MV-4-11 (cell line): Measurements from ENCODE around the gene SOCS1.
A peak's percentile ranks its signal among the peaks of the same experiment; 100 is the strongest.
"Not testable (repeated sequence)": the region's sequence is repeated elsewhere in the genome, so short reads cannot be mapped to it uniquely, and the experiment has no call there.

Experiments
- DNase-seq: peaks from one replicate; lab custom pipeline; 2025; lab: John Stamatoyannopoulos, UW

The SOCS1 gene

GRCh38 chr16:11255737-11256660, at the start of gene SOCS1:
TSS of gene SOCS1 (minus strand) at chr16:11256204. CDS start at chr16:11255478, 726 bp downstream.
- peak; percentile 74 for DNase-seq

- peak; percentile 3 for DNase-seq
Measured at GRCh38 chr16:11303405-11304138, 47.6 kb upstream of the SOCS1 start.

GRCh38 chr16:11302977-11303376, 47.0 kb upstream of the SOCS1 start:
- DNase-seq = no peak

- DNase-seq = no peak
Measured at GRCh38 chr16:11301645-11302501, 45.9 kb upstream of the SOCS1 start.

GRCh38 chr16:11300560-11300892, 44.5 kb upstream of the SOCS1 start:
- no peak for DNase-seq

- DNase-seq = no peak
Measured at GRCh38 chr16:11299865-11300559, 44.0 kb upstream of the SOCS1 start.

- peak; percentile 37 for DNase-seq
Measured at GRCh38 chr16:11298950-11299547, 43.0 kb upstream of the SOCS1 start.

GRCh38 chr16:11298143-11298900, 42.3 kb upstream of the SOCS1 start:
- no peak for DNase-seq

- DNase-seq = peak; percentile 86
Measured at GRCh38 chr16:11297492-11298142, 41.6 kb upstream of the SOCS1 start.

GRCh38 chr16:11296706-11297491, 40.9 kb upstream of the SOCS1 start:
- no peak for DNase-seq

- no peak for DNase-seq
Measured at GRCh38 chr16:11296351-11296705, 40.3 kb upstream of the SOCS1 start.

GRCh38 chr16:11295672-11296071, 39.7 kb upstream of the SOCS1 start:
- no peak for DNase-seq

- no peak for DNase-seq
Measured at GRCh38 chr16:11292076-11292748, 36.2 kb upstream of the SOCS1 start.

GRCh38 chr16:11291091-11291703, 35.2 kb upstream of the SOCS1 start:
- no peak for DNase-seq

GRCh38 chr16:11290102-11290893, 34.3 kb upstream of the SOCS1 start:
- DNase-seq = no peak

GRCh38 chr16:11289696-11290095, 33.7 kb upstream of the SOCS1 start:
- DNase-seq = not testable (repeated sequence)

GRCh38 chr16:11289202-11289601, 33.2 kb upstream of the SOCS1 start:
- DNase-seq = no peak
